T-cell (primary cell): Measurements from ENCODE around the gene THUMPD1. TPM values are rescaled to one million over a fixed set of nuclear protein-coding genes. Genes with fewer than 3 reads are reported as not detected.
A peak's percentile ranks its signal among the peaks of the same experiment; 100 is the strongest.
"Not testable (repeated sequence)": the region's sequence is repeated elsewhere in the genome, so short reads cannot be mapped to it uniquely, and the experiment has no call there.

ENCODE experiments used
- ATAC-seq, 4 experiments: fragments of 200-7000 bp in 3 of 4; fragments of 150-1000 bp in 1 of 4; cut with Tn5 transposase; replicated peaks in 1 of 4; 1 replicate in 3 of 4; 2 replicates in 1 of 4; pipeline ENCODE4 v1.10.0; 2021; ENCODE audit warnings: moderate library complexity in 3 of 4, mild to moderate bottlenecking in 2 of 4, moderate number of reproducible peaks in 1 of 4
- CTCF ChIA-PET, 2 donors: fragments of 300-600 bp; sonication (Branson Sonifier 250); formaldehyde crosslinking; loops; one replicate each; lab custom pipeline; 2022; ENCODE audit warnings: antibody characterized with exemption in 2 of 2; lab: Charles Lee
- POLR2A ChIA-PET, 2 donors: fragments of 300-600 bp; sonication (Branson Sonifier 250); formaldehyde crosslinking; loops; one replicate each; lab custom pipeline; 2022; ENCODE audit warnings: antibody characterized with exemption in 2 of 2; lab: Charles Lee
- DNase-seq, 35 experiments: peaks; one replicate each; pipeline versions ENCODE4 v3.0.0 to v3.0.0-alpha.2; 2013 to 2023
- H3K27ac ChIP-seq: one replicate; pipeline ENCODE4 v1.5.1; 2013; ENCODE audit warnings: low read length
- H3K27me3 ChIP-seq, 2 experiments: replicated peaks in 1 of 2; 1 replicate in 1 of 2; 2 replicates in 1 of 2; pipeline versions ENCODE4 v1.6.1 to v1.7.0; 2013; ENCODE audit warnings: low read length in 1 of 2, mixed read lengths in 1 of 2; ENCODE audit not compliant: control insufficient read depth in 2 of 2, insufficient read depth in 2 of 2; ENCODE audit errors: extremely low read depth in 1 of 2
- H3K36me3 ChIP-seq, 2 donors: 1 replicate in 1 of 2; 2 replicates in 1 of 2; pipeline versions ENCODE4 v1.6.1 to v1.7.0; 2013; ENCODE audit warnings: low read length in 1 of 2; ENCODE audit not compliant: control insufficient read depth in 2 of 2, insufficient read depth in 1 of 2; ENCODE audit errors: extremely low read depth in 1 of 2
- H3K4me1 ChIP-seq, 2 experiments: 1 replicate in 1 of 2; 2 replicates in 1 of 2; pipeline versions ENCODE4 v1.6.1 to v1.7.0; 2013; ENCODE audit warnings: low read length in 2 of 2, mixed read lengths in 1 of 2; ENCODE audit not compliant: insufficient read depth in 2 of 2, control insufficient read depth in 1 of 2; ENCODE audit errors: extremely low read depth in 1 of 2
- H3K4me3 ChIP-seq, 2 donors: 1 replicate in 1 of 2; 2 replicates in 1 of 2; pipeline versions ENCODE4 v1.5.1 to v1.7.0; 2013; ENCODE audit warnings: mild to moderate bottlenecking in 2 of 2, low read length in 1 of 2, moderate library complexity in 1 of 2; ENCODE audit not compliant: control insufficient read depth in 1 of 2; ENCODE audit errors: extremely low read depth in 1 of 2
- H3K9me3 ChIP-seq: 2 replicates; pipeline ENCODE4 v1.7.0; 2013
- H3K27ac Mint-ChIP-seq, 2 donors: one replicate each; pipeline ENCODE4 v1.8.0; 2020 to 2021; ENCODE audit warnings: mild to moderate bottlenecking in 2 of 2, mixed read lengths in 2 of 2
- H3K27me3 Mint-ChIP-seq, 2 donors: one replicate each; pipeline ENCODE4 v1.8.0; 2021 to 2022; ENCODE audit warnings: mixed read lengths in 2 of 2
- H3K36me3 Mint-ChIP-seq: one replicate; pipeline ENCODE4 v1.8.0; 2021; ENCODE audit warnings: mixed read lengths
- H3K4me1 Mint-ChIP-seq, 3 donors: one replicate each; pipeline ENCODE4 v1.8.0; 2020 to 2022; ENCODE audit warnings: mixed read lengths in 3 of 3, mild to moderate bottlenecking in 1 of 3
- H3K4me3 Mint-ChIP-seq, 3 donors: one replicate each; pipeline ENCODE4 v1.8.0; 2020 to 2022; ENCODE audit warnings: mild to moderate bottlenecking in 3 of 3, mixed read lengths in 3 of 3, moderate library complexity in 3 of 3
- H3K9me3 Mint-ChIP-seq, 3 donors: one replicate each; pipeline ENCODE4 v1.8.0; 2020 to 2022; ENCODE audit warnings: mixed read lengths in 3 of 3
- WGBS: methylation state at CpG from one replicate; pipeline ENCODE4 v1.1.5; 2013; ENCODE audit warnings: missing lambda C conversion rate; ENCODE audit not compliant: insufficient coverage; 5-methylcytosine and 5-hydroxymethylcytosine counted together
- total RNA-seq, 35 experiments: library from RNA in 6 of 35; stranded (reverse) in 6 of 35; fragments of 120-200 nt in 1 of 35; gene quantifications; one replicate each; pipeline versions ENCODE4 v1.2.1 to v1.2.4 and lab custom pipeline; 2013 to 2026

The THUMPD1 gene
- total RNA-seq, 5 donors from 2014 or later (not counting 1 experiment from before 2014, with no cell fraction given): 57.0 to 96.2 (median 61.4) TPM

GRCh38 chr16:20734056-20734455 is 7.6 kb downstream of the THUMPD1 start:
- H3K27ac Mint-ChIP-seq: peak overlapping the region in 1 of 2 donors; percentile 31
- 100% methylated on average over 1 of the region's 3 CpGs for WGBS
- peaks cover 0 to 5% of the 10 kb centered on the region in 2 experiments for H3K4me1 ChIP-seq
- H3K9me3 Mint-ChIP-seq: no peaks in the 10 kb centered on the region
- H3K27me3 Mint-ChIP-seq: no peaks in the 10 kb centered on the region
- H3K4me1 Mint-ChIP-seq: peaks cover 13 to 18% (median 15%) of the 10 kb centered on the region in 3 donors
- H3K27ac ChIP-seq: no peak overlapping the region
- peaks cover 38% of the 10 kb centered on the region for H3K36me3 Mint-ChIP-seq
- no peaks in the 10 kb centered on the region for H3K27me3 ChIP-seq
- ATAC-seq: no peak
- no peak overlapping the region for H3K4me3 ChIP-seq
- ChIA-PET CTCF (no interaction called here), POLR2A (interaction anchor here in 1 of 2 donors (1.1 kb wide), 1 partner anchor 71 kb away, joined by 3 read pairs; no protein-coding TSS in a partner anchor)
- peaks cover 12 to 45% of the 10 kb centered on the region in 2 donors for H3K36me3 ChIP-seq
- no peak for DNase-seq
- H3K4me3 Mint-ChIP-seq: no peak overlapping the region
- H3K9me3 ChIP-seq: no peaks in the 10 kb centered on the region

GRCh38 chr16:20729141-20729540 is 12.5 kb downstream of the THUMPD1 start:
- no peaks in the 10 kb centered on the region for H3K27me3 ChIP-seq
- H3K27ac ChIP-seq: no peak overlapping the region
- peaks cover 0 to 2% (median 2%) of the 10 kb centered on the region in 3 donors for H3K4me1 Mint-ChIP-seq
- peaks cover 0 to 3% of the 10 kb centered on the region in 2 donors for H3K36me3 ChIP-seq
- peaks cover 4% of the 10 kb centered on the region for H3K36me3 Mint-ChIP-seq
- no peak for ATAC-seq
- WGBS: 75% methylated on average over 1 of the region's 3 CpGs
- DNase-seq: no peak
- H3K27ac Mint-ChIP-seq: no peak overlapping the region
- ChIA-PET CTCF (no interaction called here), POLR2A (no interaction called here)
- no peaks in the 10 kb centered on the region for H3K4me1 ChIP-seq
- no peak overlapping the region for H3K4me3 ChIP-seq
- H3K27me3 Mint-ChIP-seq: no peaks in the 10 kb centered on the region
- H3K9me3 Mint-ChIP-seq: no peaks in the 10 kb centered on the region
- H3K4me3 Mint-ChIP-seq: no peak overlapping the region
- H3K9me3 ChIP-seq: no peaks in the 10 kb centered on the region

GRCh38 chr16:20727181-20727580 is 14.4 kb downstream of the THUMPD1 start:
- no peak overlapping the region for H3K27ac ChIP-seq
- H3K27me3 ChIP-seq: no peaks in the 10 kb centered on the region
- no peaks in the 10 kb centered on the region for H3K4me1 ChIP-seq
- H3K36me3 Mint-ChIP-seq: no peaks in the 10 kb centered on the region
- no peaks in the 10 kb centered on the region for H3K9me3 Mint-ChIP-seq
- DNase-seq (no peak), ATAC-seq (no peak)
- no peaks in the 10 kb centered on the region for H3K27me3 Mint-ChIP-seq
- ChIA-PET POLR2A (interaction anchor here in 1 of 2 donors (0.5 kb wide), 1 partner anchor 11 kb away, joined by 5 read pairs; no protein-coding TSS in a partner anchor), CTCF (interaction anchor here (0.6 to 1.0 kb wide), 2 partner anchors 10 to 12 kb away, joined by 3 read pairs; no protein-coding TSS in a partner anchor)
- H3K27ac Mint-ChIP-seq: no peak overlapping the region
- 100% methylated on average over 1 of the region's 3 CpGs for WGBS
- no peak overlapping the region for H3K4me3 ChIP-seq
- H3K36me3 ChIP-seq: no peaks in the 10 kb centered on the region
- no peaks in the 10 kb centered on the region for H3K9me3 ChIP-seq
- no peak overlapping the region for H3K4me3 Mint-ChIP-seq
- no peaks in the 10 kb centered on the region for H3K4me1 Mint-ChIP-seq

- Histone ChIP-seq H3K27ac (no peak overlapping the region), H3K4me3 (no peak overlapping the region), H3K27me3 (no peaks in the 10 kb centered on the region), H3K36me3 (no peaks in the 10 kb centered on the region), H3K9me3 (no peaks in the 10 kb centered on the region), H3K4me1 (no peaks in the 10 kb centered on the region)
- H3K4me1 Mint-ChIP-seq: no peaks in the 10 kb centered on the region
- no peak overlapping the region for H3K27ac Mint-ChIP-seq
- ChIA-PET POLR2A (interaction anchor here in 1 of 2 donors (0.5 kb wide), 1 partner anchor 12 kb away, joined by 5 read pairs; no protein-coding TSS in a partner anchor), CTCF (interaction anchor here (0.6 to 1.0 kb wide), 2 partner anchors 11 to 12 kb away, joined by 3 read pairs; no protein-coding TSS in a partner anchor)
- H3K36me3 Mint-ChIP-seq: no peaks in the 10 kb centered on the region
- no peak overlapping the region for H3K4me3 Mint-ChIP-seq
- H3K9me3 Mint-ChIP-seq: no peaks in the 10 kb centered on the region
- DNase-seq (no peak), ATAC-seq (no peak)
- no peaks in the 10 kb centered on the region for H3K27me3 Mint-ChIP-seq
These were observed 15.0 kb downstream of the THUMPD1 start for GRCh38 chr16:20726661-20727060.

- ChIA-PET CTCF (no interaction called here), POLR2A (no interaction called here)
- ATAC-seq (no peak), DNase-seq (no peak)
- Histone ChIP-seq H3K27ac (no peak overlapping the region), H3K4me3 (no peak overlapping the region), H3K9me3 (no peaks in the 10 kb centered on the region), H3K4me1 (no peaks in the 10 kb centered on the region), H3K27me3 (no peaks in the 10 kb centered on the region), H3K36me3 (no peaks in the 10 kb centered on the region)
- no peaks in the 10 kb centered on the region for H3K4me1 Mint-ChIP-seq
- H3K27ac Mint-ChIP-seq: no peak overlapping the region
- H3K27me3 Mint-ChIP-seq: no peaks in the 10 kb centered on the region
- H3K4me3 Mint-ChIP-seq: no peak overlapping the region
- WGBS: no CpG with 5 or more reads among the region's 4 CpGs
- H3K9me3 Mint-ChIP-seq: no peaks in the 10 kb centered on the region
- no peaks in the 10 kb centered on the region for H3K36me3 Mint-ChIP-seq
These were observed 21.4 kb downstream of the THUMPD1 start for GRCh38 chr16:20720251-20720650.

- POLR2A ChIA-PET, H3K4me3 ChIP-seq, H3K4me3 Mint-ChIP-seq, DNase-seq, H3K27ac Mint-ChIP-seq, H3K27ac ChIP-seq, H3K36me3 ChIP-seq, H3K4me1 Mint-ChIP-seq, H3K4me1 ChIP-seq, CTCF ChIA-PET, H3K9me3 Mint-ChIP-seq, H3K9me3 ChIP-seq, H3K27me3 ChIP-seq, H3K27me3 Mint-ChIP-seq, H3K36me3 Mint-ChIP-seq, ATAC-seq: not testable (repeated sequence)
These were observed 23.9 kb downstream of the THUMPD1 start for GRCh38 chr16:20717718-20718117.
